ENCODE data around the gene CERS1.
A peak's percentile ranks its signal among the peaks of the same experiment; 100 is the strongest.

CERS1 gene

GRCh38 chr19:18855647-18856384 lies 40.1 kb downstream of the CERS1 start:
- no peak for DNase-seq

- DNase-seq: no peak
Observed at GRCh38 chr19:18854982-18855381, 41.0 kb downstream of the CERS1 start.

- no peak for DNase-seq
Observed at GRCh38 chr19:18853755-18854427, 42.1 kb downstream of the CERS1 start.

GRCh38 chr19:18852648-18853047 lies 43.3 kb downstream of the CERS1 start:
- DNase-seq: no peak

- DNase-seq: no peak
Observed at GRCh38 chr19:18851673-18852325, 44.2 kb downstream of the CERS1 start.

- no peak for DNase-seq
Observed at GRCh38 chr19:18850471-18851375, 45.2 kb downstream of the CERS1 start.

- no peak for DNase-seq
Observed at GRCh38 chr19:18849838-18850400, 46.0 kb downstream of the CERS1 start.

- DNase-seq: peak; percentile 80
Observed at GRCh38 chr19:18848878-18849661, 46.9 kb downstream of the CERS1 start.

GRCh38 chr19:18847549-18848463 lies 48.2 kb downstream of the CERS1 start:
- DNase-seq: no peak

GRCh38 chr19:18846862-18847548 lies 49.0 kb downstream of the CERS1 start:
- peak; percentile 87 for DNase-seq

GRCh38 chr19:18845961-18846360 lies 50.0 kb downstream of the CERS1 start:
- no peak for DNase-seq

GRCh38 chr19:18844806-18845329 lies 51.1 kb downstream of the CERS1 start:
- no peak for DNase-seq

- no peak for DNase-seq
Observed at GRCh38 chr19:18843960-18844359, 52.0 kb downstream of the CERS1 start.

GRCh38 chr19:18842166-18842565 lies 53.8 kb downstream of the CERS1 start:
- no peak for DNase-seq

GRCh38 chr19:18841400-18841799 lies 54.6 kb downstream of the CERS1 start:
- DNase-seq: no peak

- no peak for DNase-seq
Observed at GRCh38 chr19:18840288-18841267, 55.4 kb downstream of the CERS1 start.

- DNase-seq: no peak
Observed at GRCh38 chr19:18839465-18840287, 56.3 kb downstream of the CERS1 start.

GRCh38 chr19:18834644-18834984 lies 61.3 kb downstream of the CERS1 start:
- DNase-seq: no peak

All from activated effector memory CD4-positive, alpha-beta T cell treated with anti-CD3 and anti-CD28 coated beads, Interleukin-2, amount 50 U/mL, for 16 hours (primary cell).